Endothelial cell of umbilical vein (primary cell): ENCODE results near the gene KIF15. TPM values are rescaled to one million over a fixed set of nuclear protein-coding genes. Genes with fewer than 3 reads are reported as not detected.

Experiments
- BruUV-seq: library from RNA; stranded (reverse); fragments of 400-500 nt; replicated peaks from 2 replicates; lab custom pipeline; 2021; lab: Mats Ljungman, UMichigan
- CTCF ChIA-PET: fragments of 300-600, 350-600 bp; sonication (Branson Sonifier 250); formaldehyde crosslinking; loops from one replicate; lab custom pipeline; 2021; ENCODE audit warnings: antibody characterized with exemption, inconsistent platforms; lab: Charles Lee
- POLR2A ChIA-PET: fragments of 300-600, 350-600 bp; sonication (Branson Sonifier 250); formaldehyde crosslinking; loops from one replicate; lab custom pipeline; 2021; ENCODE audit warnings: antibody characterized with exemption, inconsistent platforms; lab: Charles Lee
- DNase-seq: peaks from one replicate; pipeline ENCODE4 v3.0.0-alpha.2; 2011; ENCODE audit warnings: low read depth, low spot score
- FAIRE-seq: peaks from 2 replicates; lab custom pipeline; 2011; peaks lifted over from hg19 to GRCh38; lab: Jason Lieb, UNC
- H2AFZ ChIP-seq: 2 replicates; pipeline ENCODE4 v1.6.0; 2012; ENCODE audit warnings: low read depth, low read length, control low read depth, inconsistent platforms
- H3K27ac ChIP-seq: 2 replicates; pipeline ENCODE4 v1.5.1; 2011; ENCODE audit warnings: low read depth, mild to moderate bottlenecking, control low read depth, low read length, moderate library complexity; ENCODE audit not compliant: insufficient read depth
- H3K27me3 ChIP-seq, 2 experiments: 2 replicates each; pipeline versions ENCODE4 v1.6.0 to v1.6.1; 2011; ENCODE audit warnings: low read length in 2 of 2, mixed read lengths in 1 of 2; ENCODE audit not compliant: control insufficient read depth in 2 of 2, insufficient read depth in 2 of 2
- H3K36me3 ChIP-seq, 2 experiments: 2 replicates in 1 of 2; 3 replicates in 1 of 2; pipeline ENCODE4 v1.5.1; 2011; ENCODE audit warnings: low read length in 2 of 2, mild to moderate bottlenecking in 1 of 2, moderate library complexity in 1 of 2; ENCODE audit not compliant: control insufficient read depth in 2 of 2, insufficient read depth in 2 of 2; ENCODE audit errors: extremely low read depth in 1 of 2
- H3K4me1 ChIP-seq: 3 replicates; pipeline ENCODE4 v1.5.1; 2011; ENCODE audit warnings: mild to moderate bottlenecking, low read length; ENCODE audit not compliant: control insufficient read depth, insufficient read depth; ENCODE audit errors: extremely low read depth
- H3K4me2 ChIP-seq: 2 replicates; pipeline ENCODE4 v1.6.1; 2011; ENCODE audit warnings: low read length, control low read depth, mixed read lengths; ENCODE audit not compliant: insufficient read depth
- H3K4me3 ChIP-seq, 3 experiments: fragments of 200-600 bp in 1 of 3; sonication (generic), shearing (Covaris generic) in 1 of 3; replicated peaks in 1 of 3; 2 replicates each; pipeline ENCODE4 v1.5.1; 2011 to 2016; ENCODE audit warnings: control low read depth in 3 of 3, low read length in 3 of 3, mild to moderate bottlenecking in 2 of 3, inconsistent platforms in 1 of 3, low read depth in 1 of 3, moderate library complexity in 1 of 3; ENCODE audit not compliant: insufficient read depth in 1 of 3
- H3K79me2 ChIP-seq: 2 replicates; pipeline ENCODE4 v1.6.0; 2012; ENCODE audit warnings: low read length, inconsistent platforms; ENCODE audit not compliant: control insufficient read depth, insufficient read depth
- H3K9ac ChIP-seq: replicated peaks from 2 replicates; pipeline ENCODE3; 2011; ENCODE audit warnings: low read length, control low read depth; ENCODE audit not compliant: insufficient read depth; ENCODE audit errors: extremely low read depth
- H3K9me1 ChIP-seq: replicated peaks from 3 replicates; pipeline ENCODE4 v1.6.0; 2011; ENCODE audit warnings: mild to moderate bottlenecking, low read length; ENCODE audit not compliant: control insufficient read depth, insufficient read depth; ENCODE audit errors: extremely low read depth
- H3K9me3 ChIP-seq: replicated peaks from 2 replicates; pipeline ENCODE4 v1.5.1; 2012; ENCODE audit warnings: low read length, inconsistent platforms; ENCODE audit not compliant: control insufficient read depth, insufficient read depth
- H4K20me1 ChIP-seq: replicated peaks from 2 replicates; pipeline ENCODE3; 2011; ENCODE audit warnings: mild to moderate bottlenecking, low read length; ENCODE audit not compliant: control insufficient read depth, insufficient read depth; ENCODE audit errors: extremely low read depth
- EZH2 ChIP-seq: IDR thresholded peaks from 2 replicates; pipeline ENCODE4 v1.6.1; 2012; ENCODE audit warnings: borderline replicate concordance, low read depth, mild to moderate bottlenecking, moderate library complexity, low read length, inconsistent platforms; ENCODE audit not compliant: severe bottlenecking
- FOS ChIP-seq: IDR thresholded peaks from 2 replicates; pipeline ENCODE4 v1.6.1; 2011; ENCODE audit warnings: mild to moderate bottlenecking, low read length, moderate library complexity, borderline replicate concordance; ENCODE audit not compliant: insufficient read depth
- GATA2 ChIP-seq: IDR thresholded peaks from 2 replicates; pipeline ENCODE4 v1.7.0; 2011; ENCODE audit warnings: low read depth, mild to moderate bottlenecking, moderate library complexity, mixed read lengths, low read length; ENCODE audit not compliant: insufficient read length, insufficient read depth
- JUN ChIP-seq: IDR thresholded peaks from 2 replicates; pipeline ENCODE4 v1.6.1; 2011; ENCODE audit warnings: borderline replicate concordance, low read depth; ENCODE audit not compliant: insufficient read length, insufficient read depth
- MYC ChIP-seq: IDR thresholded peaks from one replicate; pipeline ENCODE4 v1.6.1; 2011; ENCODE audit warnings: mild to moderate bottlenecking, low read depth, low read length
- POLR2A ChIP-seq: IDR thresholded peaks from 2 replicates; pipeline ENCODE4 v1.6.1; 2012; ENCODE audit warnings: low read depth, mild to moderate bottlenecking, control low read depth, low read length
- POLR2AphosphoS5 ChIP-seq: IDR thresholded peaks from 2 replicates; pipeline ENCODE4 v1.6.1; 2012; ENCODE audit warnings: low read depth, mild to moderate bottlenecking, control low read depth, low read length, moderate library complexity; ENCODE audit not compliant: insufficient read depth
- dilution Hi-C: fragments of 300-500 bp; cut with MboI; formaldehyde crosslinking; loops from one replicate; pipeline ENCODE4 v1.15.0; 2019; ENCODE audit warnings: low sequenced_read_pairs; ENCODE audit not compliant: extremely low pct_ligation_motif_present
- intact Hi-C: fragments of 100-400 bp; cut with micrococcal nuclease; formaldehyde crosslinking; loops from one replicate; pipeline ENCODE4 v1.10.0; 2022
- polyA plus RNA-seq, 4 experiments: library from polyadenylated mRNA; depleted of rRNA in 3 of 4; stranded (reverse) in 3 of 4; unstranded in 1 of 4; fragments of >200 nt; gene quantifications; 2 replicates each; pipeline versions ENCODE4 v1.2.1 to v1.2.3, GENCODE V29; 2011 to 2012; ENCODE audit warnings: missing spikeins in 1 of 4
- total RNA-seq: library from RNA; stranded (reverse); gene quantifications from 2 replicates; pipeline ENCODE4 v1.2.3, GENCODE V29; 2021
- TF ChIP-seq, protein P1 (sequence below), 2 donors: IDR thresholded peaks; 1 replicate in 1 of 2; 2 replicates in 1 of 2; pipeline ENCODE4 v1.5.1; 2011; ENCODE audit warnings: low read length in 2 of 2, mild to moderate bottlenecking in 2 of 2, moderate library complexity in 2 of 2, control low read depth in 1 of 2, inconsistent platforms in 1 of 2, low read depth in 1 of 2; ENCODE audit not compliant: insufficient read depth in 1 of 2; ENCODE audit errors: extremely low read depth in 1 of 2
- TF ChIP-seq, protein P2 (sequence below): IDR thresholded peaks from 2 replicates; pipeline ENCODE4 v1.6.1; 2011; ENCODE audit not compliant: insufficient read depth, insufficient read length

Gene KIF15
- total and polyA plus RNA-seq, 2 donors (not counting 3 experiments of a cell fraction or from before 2014, with no cell fraction given): 2.2 to 21.6 TPM

DNA sequence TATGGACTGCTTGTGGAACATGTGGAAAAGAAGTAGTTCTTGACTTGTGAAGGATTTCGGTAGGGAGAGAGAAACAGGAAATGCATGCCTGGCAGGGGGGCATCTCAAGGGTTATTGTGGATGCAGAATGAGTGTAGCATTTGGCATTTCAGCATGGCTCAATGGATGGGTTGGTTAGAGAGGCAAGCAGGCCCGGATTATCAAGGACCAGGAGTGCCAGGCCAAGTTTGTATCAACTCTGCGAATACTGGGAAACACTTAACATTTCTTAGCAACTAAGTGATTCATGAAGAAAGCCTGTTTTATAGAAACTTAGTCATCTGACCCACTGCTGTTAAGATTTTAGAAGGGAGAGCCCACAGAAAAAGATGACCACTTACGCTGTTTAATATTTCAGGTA, 33.6 kb downstream of the KIF15 start:
- Histone ChIP-seq H3K4me3 (no peak overlapping the region), H3K4me1 (no peaks in the 10 kb centered on the region), H3K9ac (no peak overlapping the region), H3K4me2 (no peak overlapping the region), H3K79me2 (no peaks in the 10 kb centered on the region), H3K9me1 (no peaks in the 10 kb centered on the region), H3K36me3 (peaks cover 4 to 6% of the 10 kb centered on the region in 2 experiments), H3K27ac (no peak overlapping the region), H3K9me3 (no peaks in the 10 kb centered on the region), H3K27me3 (no peaks in the 10 kb centered on the region), H2AFZ (no peak overlapping the region), H4K20me1 (no peaks in the 10 kb centered on the region)
- ChIA-PET POLR2A (no interaction called here), CTCF (interaction anchor here (0.8 kb wide), 1 partner anchor 119 kb away, joined by 3 read pairs; no protein-coding TSS in a partner anchor)
- TF ChIP-seq JUN: no peak
- TF ChIP-seq GATA2: no peak
- no peak for TF ChIP-seq POLR2AphosphoS5
- TF ChIP-seq EZH2: no peak
- no peak for TF ChIP-seq FOS
- TF ChIP-seq, protein P1, sequence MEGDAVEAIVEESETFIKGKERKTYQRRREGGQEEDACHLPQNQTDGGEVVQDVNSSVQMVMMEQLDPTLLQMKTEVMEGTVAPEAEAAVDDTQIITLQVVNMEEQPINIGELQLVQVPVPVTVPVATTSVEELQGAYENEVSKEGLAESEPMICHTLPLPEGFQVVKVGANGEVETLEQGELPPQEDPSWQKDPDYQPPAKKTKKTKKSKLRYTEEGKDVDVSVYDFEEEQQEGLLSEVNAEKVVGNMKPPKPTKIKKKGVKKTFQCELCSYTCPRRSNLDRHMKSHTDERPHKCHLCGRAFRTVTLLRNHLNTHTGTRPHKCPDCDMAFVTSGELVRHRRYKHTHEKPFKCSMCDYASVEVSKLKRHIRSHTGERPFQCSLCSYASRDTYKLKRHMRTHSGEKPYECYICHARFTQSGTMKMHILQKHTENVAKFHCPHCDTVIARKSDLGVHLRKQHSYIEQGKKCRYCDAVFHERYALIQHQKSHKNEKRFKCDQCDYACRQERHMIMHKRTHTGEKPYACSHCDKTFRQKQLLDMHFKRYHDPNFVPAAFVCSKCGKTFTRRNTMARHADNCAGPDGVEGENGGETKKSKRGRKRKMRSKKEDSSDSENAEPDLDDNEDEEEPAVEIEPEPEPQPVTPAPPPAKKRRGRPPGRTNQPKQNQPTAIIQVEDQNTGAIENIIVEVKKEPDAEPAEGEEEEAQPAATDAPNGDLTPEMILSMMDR (IDR thresholded peaks at IDR 0.05; ENCODE audit: extremely low read depth in 1 of 2, insufficient read depth in 1 of 2, low read depth in 1 of 2, low read length in 2 of 2): no peak
- TF ChIP-seq POLR2A: no peak
- TF ChIP-seq, protein P2, sequence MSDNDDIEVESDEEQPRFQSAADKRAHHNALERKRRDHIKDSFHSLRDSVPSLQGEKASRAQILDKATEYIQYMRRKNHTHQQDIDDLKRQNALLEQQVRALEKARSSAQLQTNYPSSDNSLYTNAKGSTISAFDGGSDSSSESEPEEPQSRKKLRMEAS: no peak
- no peak for TF ChIP-seq MYC
- FAIRE-seq: no peak
- dilution Hi-C loops: no loop called here
- DNase-seq: no peak
- intact Hi-C loops: no loop called here
- no TSS peak for BruUV-seq
